SU-DHL-6 (cell line): ENCODE results near the gene PEAK3.

Experiments
- H2AFZ ChIP-seq: fragments of 200-600 bp; sonication (generic); 2 replicates; pipeline ENCODE4 v1.6.1; 2014; ENCODE audit warnings: low read depth, mild to moderate bottlenecking, moderate library complexity, mixed read lengths, antibody characterized with exemption, low read length; ENCODE audit not compliant: severe bottlenecking
- H3F3A ChIP-seq: fragments of 200-600 bp; shearing (Covaris generic); 2 replicates; pipeline ENCODE4 v1.6.0; 2016; ENCODE audit warnings: antibody characterized with exemption, mild to moderate bottlenecking; ENCODE audit not compliant: insufficient read depth
- H3K27ac ChIP-seq: fragments of 200-600 bp; sonication (generic); 2 replicates; pipeline ENCODE4 v1.5.1; 2016; ENCODE audit warnings: low read depth, mild to moderate bottlenecking, low read length, moderate library complexity, mixed read lengths
- H3K27me3 ChIP-seq: fragments of 200-600 bp; sonication (generic), shearing (Covaris generic); 2 replicates; pipeline ENCODE4 v1.6.0; 2014; ENCODE audit warnings: mild to moderate bottlenecking, low read length
- H3K36me3 ChIP-seq: fragments of 200-600 bp; sonication (generic); 2 replicates; pipeline ENCODE4 v1.6.1; 2014; ENCODE audit warnings: mild to moderate bottlenecking, low read length, mixed read lengths
- H3K4me2 ChIP-seq: fragments of 300-600, 200-600 bp; shearing (Covaris generic), sonication (generic); 2 replicates; pipeline ENCODE4 v1.6.0; 2014; ENCODE audit warnings: low read length, low read depth, mild to moderate bottlenecking; ENCODE audit not compliant: poor library complexity, severe bottlenecking
- H3K4me3 ChIP-seq: fragments of 200-600 bp; sonication (generic); 2 replicates; pipeline ENCODE4 v1.5.1; 2014; ENCODE audit warnings: antibody characterized with exemption, low read length, mild to moderate bottlenecking, mixed read lengths; ENCODE audit not compliant: insufficient read depth, poor library complexity, severe bottlenecking
- H3K79me2 ChIP-seq: fragments of 200-600 bp; sonication (generic); 2 replicates; pipeline ENCODE4 v1.6.1; 2014; ENCODE audit warnings: mild to moderate bottlenecking, low read length, moderate library complexity; ENCODE audit not compliant: insufficient read depth
- H3K9ac ChIP-seq: fragments of 200-600 bp; sonication (generic); 2 replicates; pipeline ENCODE4 v1.7.0; 2014; ENCODE audit warnings: mild to moderate bottlenecking, low read length
- H3K9me2 ChIP-seq: fragments of 200-600 bp; sonication (generic); replicated peaks from 2 replicates; pipeline ENCODE4 v1.6.1; 2014; ENCODE audit warnings: low read length; ENCODE audit not compliant: insufficient read depth
- H3K9me3 ChIP-seq: fragments of 200-600 bp; sonication (generic); 2 replicates; pipeline ENCODE4 v1.6.1; 2014; ENCODE audit warnings: low read length, mixed read lengths; ENCODE audit not compliant: insufficient read depth
- H4K20me1 ChIP-seq: fragments of 200-600 bp; sonication (generic); 2 replicates; pipeline ENCODE4 v1.6.1; 2014; ENCODE audit warnings: low read depth, mild to moderate bottlenecking, antibody characterized with exemption, low read length, moderate library complexity, mixed read lengths
- EZH2phosphoT487 ChIP-seq: fragments of 200-600 bp; sonication (generic), shearing (Covaris generic); conservative IDR thresholded peaks from 2 replicates; pipeline ENCODE4 v1.6.1; 2018; ENCODE audit warnings: mild to moderate bottlenecking, antibody characterized with exemption, low read length, moderate library complexity, mixed read lengths
- TF ChIP-seq, protein P1 (sequence below): fragments of 200-600 bp; sonication (generic); IDR thresholded peaks from one replicate; pipeline ENCODE4 v1.5.1; 2017; ENCODE audit warnings: antibody characterized with exemption, mild to moderate bottlenecking, low read length, moderate library complexity; ENCODE audit not compliant: insufficient read depth, poor library complexity, severe bottlenecking

The PEAK3 gene

DNA sequence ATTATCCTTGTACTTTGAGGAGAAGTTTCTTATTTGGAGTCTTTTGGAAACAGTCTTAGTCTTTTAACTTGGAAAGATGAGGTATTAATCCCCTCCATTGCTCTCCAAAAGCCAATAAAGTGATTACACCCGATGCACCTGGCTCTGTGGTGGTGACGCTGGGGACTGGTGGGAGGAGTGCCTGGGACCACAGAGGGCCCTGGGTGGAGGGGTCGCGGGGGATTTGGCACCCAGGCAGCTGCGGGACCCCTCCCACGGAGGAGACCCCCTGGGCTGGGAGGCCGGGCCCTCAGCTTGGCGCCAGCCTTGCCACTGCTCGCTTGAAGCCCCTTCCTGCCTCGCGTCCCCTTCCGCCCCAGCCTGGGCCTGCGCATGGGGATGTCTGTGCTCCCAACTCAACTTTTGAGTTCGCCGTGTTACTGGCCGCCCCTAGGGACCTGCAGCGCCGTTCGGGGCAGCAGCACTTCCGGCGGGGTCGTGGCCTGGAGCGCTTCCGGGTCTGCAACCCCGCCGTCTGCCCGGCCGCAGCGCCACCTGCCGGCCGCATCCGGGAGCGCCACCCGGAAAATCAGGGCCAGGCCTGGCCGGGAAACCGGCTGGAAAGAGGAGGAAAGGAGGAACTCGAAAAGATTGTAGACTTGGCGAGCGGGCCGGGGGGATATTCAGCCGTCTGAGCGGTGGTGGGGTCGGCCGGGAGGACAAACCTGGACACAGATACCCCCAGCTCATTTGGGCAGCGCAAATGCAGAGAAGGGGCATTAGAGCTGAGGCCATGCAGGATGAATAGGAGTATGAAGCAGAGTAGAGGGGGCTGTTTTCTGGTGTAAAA is 8.4 kb downstream of the PEAK3 start:
- peaks cover 3% of the 10 kb centered on the region; the same call in 1 of the 2 replicates for H3K36me3 ChIP-seq
- peaks cover 6% of the 10 kb centered on the region; the same call in 1 of the 2 replicates for H4K20me1 ChIP-seq
- no peaks in the 10 kb centered on the region for H3K9me2 ChIP-seq
- H3K9ac ChIP-seq, result peak overlapping the region; percentile 99
- H3K27ac ChIP-seq, result peak overlapping the region; percentile 92
- peak overlapping the region; percentile 77 for H3K4me3 ChIP-seq
- no peaks in the 10 kb centered on the region for H3K27me3 ChIP-seq
- no peak for TF ChIP-seq EZH2phosphoT487
- TF ChIP-seq, protein P1, sequence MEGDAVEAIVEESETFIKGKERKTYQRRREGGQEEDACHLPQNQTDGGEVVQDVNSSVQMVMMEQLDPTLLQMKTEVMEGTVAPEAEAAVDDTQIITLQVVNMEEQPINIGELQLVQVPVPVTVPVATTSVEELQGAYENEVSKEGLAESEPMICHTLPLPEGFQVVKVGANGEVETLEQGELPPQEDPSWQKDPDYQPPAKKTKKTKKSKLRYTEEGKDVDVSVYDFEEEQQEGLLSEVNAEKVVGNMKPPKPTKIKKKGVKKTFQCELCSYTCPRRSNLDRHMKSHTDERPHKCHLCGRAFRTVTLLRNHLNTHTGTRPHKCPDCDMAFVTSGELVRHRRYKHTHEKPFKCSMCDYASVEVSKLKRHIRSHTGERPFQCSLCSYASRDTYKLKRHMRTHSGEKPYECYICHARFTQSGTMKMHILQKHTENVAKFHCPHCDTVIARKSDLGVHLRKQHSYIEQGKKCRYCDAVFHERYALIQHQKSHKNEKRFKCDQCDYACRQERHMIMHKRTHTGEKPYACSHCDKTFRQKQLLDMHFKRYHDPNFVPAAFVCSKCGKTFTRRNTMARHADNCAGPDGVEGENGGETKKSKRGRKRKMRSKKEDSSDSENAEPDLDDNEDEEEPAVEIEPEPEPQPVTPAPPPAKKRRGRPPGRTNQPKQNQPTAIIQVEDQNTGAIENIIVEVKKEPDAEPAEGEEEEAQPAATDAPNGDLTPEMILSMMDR, result peak; percentile 99
- H2AFZ ChIP-seq, result no peak overlapping the region
- peak overlapping the region; percentile 94 for H3K4me2 ChIP-seq
- no peaks in the 10 kb centered on the region for H3K9me3 ChIP-seq
- H3F3A ChIP-seq, result peaks cover 31% of the 10 kb centered on the region
- H3K79me2 ChIP-seq, result peaks cover 42% of the 10 kb centered on the region

DNA sequence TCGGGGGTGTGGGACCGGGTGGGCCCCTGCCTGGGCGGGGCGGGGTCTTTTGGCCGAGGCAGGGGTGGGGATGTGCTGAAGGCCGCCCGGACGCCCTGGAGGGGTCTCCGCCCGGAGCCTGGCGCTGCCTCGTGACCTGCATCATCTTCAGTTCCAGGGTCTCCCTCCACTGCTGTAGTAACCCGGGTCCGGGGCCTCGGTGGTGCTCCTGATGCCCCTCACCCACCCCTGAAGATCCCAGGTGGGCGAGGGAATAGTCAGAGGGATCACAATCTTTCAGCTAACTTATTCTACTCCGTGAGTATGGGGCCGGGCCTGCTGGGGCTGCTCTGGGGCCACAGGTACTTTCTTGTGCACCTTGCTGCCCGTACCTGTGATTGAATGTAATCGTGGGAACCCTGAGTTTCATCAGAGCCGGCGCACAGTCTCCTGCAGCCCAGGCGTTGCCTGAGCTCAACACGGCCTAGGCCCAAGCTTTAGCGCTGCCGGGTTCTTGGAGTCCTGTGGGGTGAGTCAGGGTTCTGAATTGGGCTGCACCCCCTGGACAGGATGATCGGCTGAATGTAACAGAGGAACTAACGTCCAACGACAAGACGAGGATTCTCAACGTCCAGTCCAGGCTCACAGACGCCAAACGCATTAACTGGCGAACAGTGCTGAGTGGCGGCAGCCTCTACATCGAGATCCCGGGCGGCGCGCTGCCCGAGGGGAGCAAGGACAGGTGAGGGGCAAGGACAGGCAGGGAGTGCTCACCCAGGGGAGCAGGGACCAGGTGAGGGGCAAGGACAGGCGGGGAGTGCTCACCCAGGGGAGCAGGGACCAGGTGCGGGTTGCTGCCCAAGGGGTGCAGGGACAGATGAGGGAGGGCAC is 10.5 kb downstream of the PEAK3 start:
- peaks cover 6% of the 10 kb centered on the region; the same call in 1 of the 2 replicates for H4K20me1 ChIP-seq
- H3F3A ChIP-seq, result peaks cover 30% of the 10 kb centered on the region

DNA sequence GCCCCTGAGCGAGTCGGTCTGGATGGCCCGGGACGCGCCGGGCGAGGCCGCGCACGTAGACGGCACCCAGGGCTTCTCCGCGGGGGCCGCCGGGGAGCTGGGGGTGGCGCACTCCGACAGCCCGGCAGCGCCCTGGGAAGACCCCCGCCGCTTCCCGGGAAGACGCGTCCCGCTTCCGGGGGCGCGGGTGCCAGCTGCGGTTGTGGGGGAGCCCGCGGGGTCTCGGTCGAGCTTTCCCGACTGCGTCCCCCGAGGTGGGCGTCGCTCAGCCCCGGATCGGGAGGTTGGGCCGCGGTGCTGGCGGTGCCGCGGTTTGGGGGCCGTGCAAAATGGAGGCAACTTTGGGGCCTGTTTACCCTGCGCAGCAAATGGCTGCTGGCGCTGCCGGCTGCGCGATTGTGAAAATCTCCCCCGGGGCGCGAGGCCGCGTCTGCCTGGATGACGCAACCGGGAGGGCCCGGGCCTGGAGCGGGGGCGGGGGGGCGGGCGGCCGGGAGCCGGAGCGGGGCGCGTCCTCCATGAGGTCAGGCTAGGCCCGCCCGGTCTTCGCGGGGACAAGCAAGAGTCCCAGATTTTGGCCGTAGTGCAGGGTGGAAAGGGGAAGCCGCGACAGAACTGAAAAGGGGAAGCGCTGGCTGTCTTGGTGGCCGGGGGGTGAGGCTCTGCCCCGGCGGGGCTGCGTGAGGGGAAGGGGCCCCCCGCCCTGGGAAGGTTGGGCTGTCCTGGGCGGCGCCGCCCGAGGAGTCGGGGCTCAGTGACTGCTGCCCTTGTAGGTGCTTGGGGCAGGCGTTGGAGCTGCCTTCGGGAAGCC is 11.3 kb downstream of the PEAK3 start:
- no peak for TF ChIP-seq EZH2phosphoT487
- TF ChIP-seq, protein P1, result no peak
- no peaks in the 10 kb centered on the region for H3K9me2 ChIP-seq
- H2AFZ ChIP-seq, result no peak overlapping the region
- H4K20me1 ChIP-seq, result peaks cover 6% of the 10 kb centered on the region; the same call in 1 of the 2 replicates
- H3K79me2 ChIP-seq, result peaks cover 42% of the 10 kb centered on the region
- H3K27ac ChIP-seq, result peak overlapping the region; percentile 92
- H3K9ac ChIP-seq, result peak overlapping the region; percentile 99
- no peaks in the 10 kb centered on the region for H3K27me3 ChIP-seq
- H3K4me3 ChIP-seq, result peak overlapping the region; percentile 77
- H3K4me2 ChIP-seq, result peak overlapping the region; percentile 94
- H3K9me3 ChIP-seq, result no peaks in the 10 kb centered on the region
- peaks cover 30% of the 10 kb centered on the region for H3F3A ChIP-seq
- H3K36me3 ChIP-seq, result peaks cover 3% of the 10 kb centered on the region; the same call in 1 of the 2 replicates

More for the DNA sequence above, 10.5 kb downstream of the PEAK3 start:
- H3K27me3 ChIP-seq, result no peaks in the 10 kb centered on the region
- peaks cover 3% of the 10 kb centered on the region; the same call in 1 of the 2 replicates for H3K36me3 ChIP-seq
- no peaks in the 10 kb centered on the region for H3K9me3 ChIP-seq
- H3K79me2 ChIP-seq, result peaks cover 42% of the 10 kb centered on the region
- H3K4me3 ChIP-seq, result peak overlapping the region; percentile 77
- peak overlapping the region; percentile 92 for H3K27ac ChIP-seq
- H3K9me2 ChIP-seq, result no peaks in the 10 kb centered on the region
- H3K4me2 ChIP-seq, result peak overlapping the region; percentile 94
- TF ChIP-seq EZH2phosphoT487, result no peak
- TF ChIP-seq, protein P1, result no peak
- no peak overlapping the region for H2AFZ ChIP-seq
- H3K9ac ChIP-seq, result peak overlapping the region; percentile 99
